ENCODE results near the gene CSAG1.
"Not testable (repeated sequence)": the region's sequence is repeated elsewhere in the genome, so short reads cannot be mapped to it uniquely, and the experiment has no call there.

The CSAG1 gene

DNA sequence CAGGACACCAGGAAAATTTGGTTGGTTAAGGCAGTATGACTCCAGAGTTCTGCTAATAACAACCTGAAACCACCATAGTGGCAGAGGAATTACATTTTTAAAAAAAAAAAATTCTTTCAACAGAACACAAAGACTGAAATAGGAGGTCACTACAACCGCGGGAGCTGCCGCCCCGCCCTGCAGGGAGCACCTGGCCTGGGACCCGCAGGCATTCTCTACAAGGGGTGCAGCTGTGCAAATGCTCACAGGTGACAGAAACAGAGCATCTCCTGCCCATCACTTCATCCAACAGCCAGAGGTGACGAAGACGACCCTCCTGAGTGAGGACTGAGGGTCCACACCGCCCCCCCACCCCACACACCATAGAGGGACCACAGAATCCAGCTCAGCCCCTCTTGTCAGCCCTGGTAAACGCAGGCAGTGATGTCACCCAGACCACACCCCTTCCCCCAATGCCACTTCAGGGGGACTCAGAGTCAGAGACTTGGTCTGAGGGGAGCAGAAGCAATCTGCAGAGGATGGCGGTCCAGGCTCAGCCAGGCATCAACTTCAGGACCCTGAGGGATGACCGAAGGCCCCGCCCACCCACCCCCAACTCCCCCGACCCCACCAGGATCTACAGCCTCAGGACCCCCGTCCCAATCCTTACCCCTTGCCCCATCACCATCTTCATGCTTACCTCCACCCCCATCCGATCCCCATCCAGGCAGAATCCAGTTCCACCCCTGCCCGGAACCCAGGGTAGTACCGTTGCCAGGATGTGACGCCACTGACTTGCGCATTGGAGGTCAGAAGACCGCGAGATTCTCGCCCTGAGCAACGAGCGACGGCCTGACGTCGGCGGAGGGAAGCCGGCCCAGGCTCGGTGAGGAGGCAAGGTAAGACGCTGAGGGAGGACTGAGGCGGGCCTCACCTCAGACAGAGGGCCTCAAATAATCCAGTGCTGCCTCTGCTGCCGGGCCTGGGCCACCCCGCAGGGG lies 35.3 kb downstream of the CSAG1 start, which contains the start of gene MAGEA3:
MAGEA3 (plus strand) TSS at position 843 of the 980 bp plus-strand sequence. CDS start 2,039 bp downstream, outside the sequence.
- DNase-seq (ENCODE audit: low spot score), result not testable (repeated sequence)

DNA sequence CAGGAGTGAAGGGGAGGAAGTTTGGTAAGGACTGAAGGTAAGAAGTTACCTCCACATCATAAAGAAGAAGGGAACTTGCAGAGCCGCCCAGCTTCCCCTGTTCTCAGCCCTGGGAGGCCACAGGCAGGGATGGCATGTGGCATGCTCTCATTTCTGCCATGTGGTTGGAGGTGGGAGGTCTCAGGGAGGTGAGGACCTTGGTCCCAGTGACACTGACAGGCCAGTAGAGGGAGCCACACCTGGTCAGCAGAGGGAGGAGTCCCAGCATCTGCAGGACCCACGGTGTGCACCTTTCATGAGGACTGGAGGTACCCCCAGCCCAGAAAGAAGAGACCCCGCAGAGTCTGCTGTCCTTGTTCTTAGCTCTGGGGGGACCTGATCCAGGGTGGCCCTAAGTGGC lies 52.5 kb downstream of the CSAG1 start:
- not testable (repeated sequence) for DNase-seq (ENCODE audit: low spot score)
